Muscle of back (tissue), 11 donors: ENCODE data around the gene FAM83C. TPM values are rescaled to one million over a fixed set of nuclear protein-coding genes. Genes with fewer than 3 reads are reported as not detected.
"Not testable (repeated sequence)": the region's sequence is repeated elsewhere in the genome, so short reads cannot be mapped to it uniquely, and the experiment has no call there.

Experiments used
- DNase-seq, 3 donors: peaks; one replicate each; pipeline versions ENCODE4 v3.0.0 to v3.0.0-alpha.2; 2013
- polyA plus RNA-seq, 10 donors: library from polyadenylated mRNA; unstranded; fragments of 120-200 nt; gene quantifications; one replicate each; pipeline ENCODE4 v1.2.1, GENCODE V29; 2013; ENCODE audit not compliant: insufficient read length in 10 of 10

FAM83C gene
- polyA plus RNA-seq, 10 donors, result 3.0 to 4.7 TPM; not detected in 8

GRCh38 chr20:35319192-35319870 is 27.1 kb upstream of the FAM83C start:
- no peak for DNase-seq

GRCh38 chr20:35318502-35319157 is 26.4 kb upstream of the FAM83C start:
- DNase-seq, result peak in 2 of 3 donors; percentile 38 to 78

GRCh38 chr20:35317416-35318210 is 25.4 kb upstream of the FAM83C start:
- no peak for DNase-seq

- no peak for DNase-seq
Measured at GRCh38 chr20:35316086-35316485, 23.9 kb upstream of the FAM83C start.

GRCh38 chr20:35315632-35316020 is 23.4 kb upstream of the FAM83C start:
- DNase-seq, result not testable (repeated sequence)

GRCh38 chr20:35314816-35315631 is 22.8 kb upstream of the FAM83C start:
- no peak for DNase-seq

- DNase-seq, result peak in 1 of 3 donors; percentile 67
Measured at GRCh38 chr20:35312318-35312717, 20.1 kb upstream of the FAM83C start.

- DNase-seq, result no peak
Measured at GRCh38 chr20:35311822-35312221, 19.6 kb upstream of the FAM83C start.

GRCh38 chr20:35311409-35311808 is 19.2 kb upstream of the FAM83C start:
- DNase-seq, result no peak

- DNase-seq, result peak in 1 of 3 donors; percentile 53
Measured at GRCh38 chr20:35307666-35308653, 15.7 kb upstream of the FAM83C start.

GRCh38 chr20:35306931-35307517 is 14.8 kb upstream of the FAM83C start:
- DNase-seq, result peak in 2 of 3 donors; percentile 46 to 58

- DNase-seq, result peak in 1 of 3 donors; percentile 97
Measured at GRCh38 chr20:35305682-35306556, 13.7 kb upstream of the FAM83C start.

GRCh38 chr20:35304956-35305355 is 12.7 kb upstream of the FAM83C start:
- no peak for DNase-seq

- DNase-seq, result peak; percentile 81 to 86 (median 83)
Measured at GRCh38 chr20:35303735-35304491, 11.7 kb upstream of the FAM83C start.

- no peak for DNase-seq
Measured at GRCh38 chr20:35303382-35303734, 11.1 kb upstream of the FAM83C start.

- no peak for DNase-seq
Measured at GRCh38 chr20:35302421-35303335, 10.5 kb upstream of the FAM83C start.

- DNase-seq, result no peak
Measured at GRCh38 chr20:35301426-35301825, 9.2 kb upstream of the FAM83C start.
